Activated T-helper 1 cell treated with anti-CD3 and anti-CD28 coated beads, Interleukin-2, amount 50 U/mL, for 16 hours (primary cell): ENCODE measurements around the gene CPSF3.
"Not testable (repeated sequence)": the region's sequence is repeated elsewhere in the genome, so short reads cannot be mapped to it uniquely, and the experiment has no call there.

Experiments
- DNase-seq, 2 donors: peaks; one replicate each; pipeline ENCODE4 v3.0.0-alpha.2; 2020; ENCODE audit warnings: low read depth in 1 of 2, low spot score in 1 of 2

The CPSF3 gene

GRCh38 chr2:9392898-9393765 is 30.3 kb upstream of the CPSF3 start:
- no peak for DNase-seq

DNA sequence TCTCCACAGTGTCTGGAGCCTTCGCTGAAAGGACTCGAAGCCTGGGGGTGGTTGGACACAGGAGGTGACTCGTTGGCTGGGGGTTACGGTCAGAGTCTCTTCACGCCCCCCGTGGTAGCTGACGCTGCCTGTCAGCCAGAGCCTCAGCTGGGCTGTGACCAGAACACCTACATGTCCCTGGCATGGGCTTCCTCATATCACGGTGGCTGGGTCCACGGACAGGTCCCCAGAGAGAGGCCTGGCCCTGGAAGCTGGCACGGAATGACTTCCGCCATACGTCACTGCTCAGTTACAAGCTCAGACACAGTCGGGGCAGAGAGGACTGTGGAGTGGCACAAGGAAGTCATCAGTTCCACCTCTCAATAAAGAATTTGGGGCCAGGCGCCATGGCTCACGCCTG is 28.6 kb upstream of the CPSF3 start:
- DNase-seq: no peak

DNA sequence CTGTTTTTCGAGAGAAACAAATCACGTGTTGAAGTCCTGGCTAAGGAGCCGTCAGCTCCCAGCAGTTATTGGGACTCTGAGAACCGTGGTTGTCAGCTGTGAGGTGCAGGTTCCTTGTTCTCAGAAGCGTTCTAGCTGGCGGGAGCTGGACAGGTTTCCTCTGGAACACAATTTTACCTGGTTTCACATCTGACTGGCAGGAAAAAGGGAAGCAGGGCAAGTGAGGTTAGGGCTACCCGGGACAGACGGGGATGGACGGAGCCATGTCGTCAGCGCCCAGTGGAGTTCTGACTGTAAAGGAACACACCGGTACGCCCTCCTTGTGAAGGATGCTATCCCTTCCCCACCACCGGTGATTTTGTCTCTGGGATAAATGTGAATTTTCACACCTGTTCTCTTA is 26.3 kb upstream of the CPSF3 start:
- no peak for DNase-seq

GRCh38 chr2:9398251-9398650 is 25.2 kb upstream of the CPSF3 start:
- DNase-seq: not testable (repeated sequence)

GRCh38 chr2:9398881-9399780 is 24.3 kb upstream of the CPSF3 start:
- no peak for DNase-seq

DNA sequence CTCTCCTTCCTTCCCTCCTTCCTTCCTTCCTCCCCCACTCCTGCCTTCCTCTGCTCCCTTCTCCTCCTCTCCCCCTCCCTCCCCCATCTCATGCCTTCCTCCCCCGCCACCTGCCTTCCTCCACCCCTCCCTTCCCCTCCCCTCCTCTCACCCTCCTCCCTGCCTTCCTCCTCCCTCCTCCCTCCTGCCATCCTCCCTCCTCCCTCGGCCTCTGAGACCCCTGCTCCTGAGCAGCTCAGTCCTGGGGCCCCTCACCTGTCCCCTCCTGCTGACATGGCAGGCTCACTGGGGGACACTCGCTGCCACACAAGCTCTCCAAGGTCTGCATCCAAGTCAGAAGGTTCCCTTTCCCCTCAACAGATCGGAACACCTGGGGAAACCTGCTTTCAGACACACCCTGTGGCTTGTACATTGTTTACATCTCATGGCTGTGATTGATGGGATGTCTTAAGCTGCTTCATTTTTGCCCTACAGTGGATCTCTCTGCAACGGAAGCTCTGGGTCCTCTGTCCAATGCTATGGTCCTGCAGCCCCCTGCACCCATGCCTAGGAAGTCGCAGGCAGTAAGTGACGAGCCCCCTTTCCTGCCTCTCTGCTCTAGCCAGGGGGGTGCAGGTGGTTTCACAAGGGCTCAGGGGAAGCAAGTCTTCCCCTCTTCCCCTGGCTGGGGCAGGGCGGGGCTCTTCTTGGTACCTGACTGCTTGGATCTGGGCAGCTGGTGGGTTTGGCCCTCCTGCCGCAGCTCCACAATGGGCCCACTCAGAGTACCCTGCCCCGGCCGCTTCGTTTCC is 23.0 kb upstream of the CPSF3 start:
- DNase-seq: no peak

- DNase-seq: no peak
Measured at GRCh38 chr2:9401059-9401547, 22.4 kb upstream of the CPSF3 start.

DNA sequence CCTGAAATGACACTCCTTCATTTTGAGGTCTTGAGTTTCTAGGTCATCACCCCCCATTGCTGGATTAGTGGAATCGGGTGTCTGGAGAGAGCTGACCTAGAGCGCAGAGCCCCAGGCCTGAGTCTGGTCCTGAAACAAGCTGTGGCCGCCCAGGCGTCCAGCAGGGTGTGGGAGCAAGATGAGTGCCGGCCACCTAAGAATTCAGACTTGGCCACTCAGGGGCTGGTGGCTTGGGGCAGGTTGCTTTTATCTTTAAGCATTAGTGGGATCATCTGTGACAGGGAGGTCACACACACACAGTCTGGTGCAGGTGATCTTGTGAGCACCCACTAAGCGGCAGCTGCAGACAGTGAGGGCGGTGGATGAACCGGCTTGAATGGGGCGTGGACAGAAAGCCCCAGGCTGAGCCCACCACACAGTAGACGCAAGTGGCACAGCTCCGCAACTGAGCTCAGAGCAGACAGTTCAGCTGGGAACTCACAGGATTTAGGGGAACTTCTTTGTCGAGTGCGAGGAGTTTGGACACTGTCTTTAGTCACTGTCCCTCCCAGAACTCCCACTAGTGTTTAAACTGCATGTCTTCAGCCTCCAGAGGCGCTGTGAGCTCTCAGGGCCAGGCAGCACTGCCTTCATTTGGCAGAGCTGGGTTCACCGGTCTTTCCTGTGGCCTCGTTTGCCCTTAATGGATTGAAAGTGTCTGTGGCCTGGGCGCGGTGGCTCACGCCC is 21.6 kb upstream of the CPSF3 start:
- DNase-seq: no peak

- no peak for DNase-seq
Measured at GRCh38 chr2:9403924-9404323, 19.5 kb upstream of the CPSF3 start.

DNA sequence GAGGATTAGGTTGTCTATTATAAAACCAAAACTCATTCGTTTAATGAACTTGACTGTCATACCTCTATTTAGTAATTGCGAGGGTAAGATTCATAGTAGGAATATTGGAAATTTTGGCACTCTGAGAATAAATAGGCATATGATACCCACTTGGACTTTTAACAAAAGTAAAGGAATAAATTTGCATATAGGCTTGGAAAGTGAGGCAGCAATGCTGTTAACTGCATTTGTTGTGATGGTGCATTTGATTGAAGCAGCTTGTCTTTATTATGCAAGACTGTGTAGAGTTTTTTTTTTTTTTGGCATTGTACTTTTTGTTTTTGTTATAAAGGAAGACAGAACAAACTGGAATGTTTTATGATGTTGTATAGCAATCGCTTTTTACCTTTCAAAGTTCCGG is 19.0 kb upstream of the CPSF3 start:
- no peak for DNase-seq

DNA sequence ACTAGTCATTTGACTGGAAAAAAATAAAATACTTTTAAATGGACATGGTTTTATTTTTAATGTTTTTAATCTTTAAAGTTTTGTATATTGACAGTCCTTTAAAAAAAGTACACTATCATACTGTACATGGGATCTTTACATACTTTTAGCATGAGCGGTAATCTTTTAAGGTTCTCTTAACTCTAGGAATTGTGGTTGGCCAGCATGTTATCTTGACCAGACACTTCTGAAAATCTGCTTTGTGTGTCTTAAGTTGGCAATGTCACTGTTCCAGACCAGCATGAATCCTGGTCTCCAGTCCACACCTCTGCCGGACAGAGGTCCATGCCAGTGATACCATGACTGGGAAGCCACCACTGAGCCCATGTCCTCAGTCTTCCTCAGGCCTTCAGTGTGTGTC is 17.8 kb upstream of the CPSF3 start:
- no peak for DNase-seq

- no peak for DNase-seq
Measured at GRCh38 chr2:9406529-9407362, 16.7 kb upstream of the CPSF3 start.

GRCh38 chr2:9407363-9407811 is 16.1 kb upstream of the CPSF3 start:
- no peak for DNase-seq

GRCh38 chr2:9408641-9409151 is 14.8 kb upstream of the CPSF3 start:
- no peak for DNase-seq

GRCh38 chr2:9410108-9410507 is 13.3 kb upstream of the CPSF3 start:
- DNase-seq: no peak

GRCh38 chr2:9412781-9413180 is 10.7 kb upstream of the CPSF3 start:
- no peak for DNase-seq

DNA sequence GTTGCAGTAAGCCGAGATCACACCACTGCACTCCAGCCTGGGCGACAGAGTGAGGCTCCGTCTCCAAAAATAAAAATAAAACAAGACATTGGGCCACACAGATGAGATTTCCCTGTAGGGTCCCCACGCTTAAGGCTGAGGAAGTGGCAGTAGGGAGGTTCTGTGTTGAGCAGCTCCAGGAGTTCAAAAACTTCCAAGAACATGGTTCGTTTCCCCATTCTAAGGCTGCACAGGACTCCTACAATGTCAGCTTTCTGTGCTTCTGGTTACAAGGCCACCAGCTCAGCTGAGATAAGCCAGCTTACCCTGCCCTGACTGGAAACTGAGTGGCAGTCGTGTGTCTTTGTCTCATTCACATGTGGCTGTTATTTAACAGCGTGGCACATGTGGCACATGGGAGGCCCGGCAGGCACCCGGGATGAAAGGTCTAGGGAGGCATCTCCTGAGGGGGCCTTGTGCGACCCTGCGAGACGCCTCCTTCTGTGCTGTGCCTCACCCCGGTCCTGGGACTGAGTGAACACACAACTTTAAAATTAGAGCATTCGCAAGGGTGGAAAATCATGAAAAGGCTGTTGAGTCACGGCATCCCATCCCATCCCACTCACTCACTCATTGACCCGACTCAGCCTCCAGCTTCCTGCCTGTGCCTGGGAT is 7.8 kb upstream of the CPSF3 start:
- no peak for DNase-seq

GRCh38 chr2:9416267-9416961 is 7.0 kb upstream of the CPSF3 start:
- no peak for DNase-seq
